Astrocyte (in vitro differentiated cells and primary cell): Measurements from ENCODE around the gene ADNP. TPM values are rescaled to one million over a fixed set of nuclear protein-coding genes. Genes with fewer than 3 reads are reported as not detected.

Experiments used
- DNase-seq: peaks from one replicate; pipeline ENCODE4 v3.0.0-alpha.2; 2010; ENCODE audit warnings: low read depth
- FAIRE-seq: peaks from 2 replicates; lab custom pipeline; 2011; peaks lifted over from hg19 to GRCh38; lab: Jason Lieb, UNC
- H2AFZ ChIP-seq: 2 replicates; pipeline ENCODE4 v1.6.0; 2012; ENCODE audit warnings: low read depth, low read length, inconsistent platforms
- H3K27ac ChIP-seq: 2 replicates; pipeline ENCODE4 v1.5.1; 2011; ENCODE audit warnings: low read depth, low read length, inconsistent platforms
- H3K27me3 ChIP-seq: 2 replicates; pipeline ENCODE4 v1.6.0; 2011; ENCODE audit warnings: low read length, inconsistent platforms; ENCODE audit not compliant: insufficient read depth
- H3K36me3 ChIP-seq: 2 replicates; pipeline ENCODE4 v1.5.1; 2011; ENCODE audit warnings: low read length, inconsistent platforms; ENCODE audit not compliant: insufficient read depth
- H3K4me1 ChIP-seq: 2 replicates; pipeline ENCODE4 v1.5.1; 2011; ENCODE audit warnings: low read length, inconsistent platforms; ENCODE audit not compliant: insufficient read depth
- H3K4me2 ChIP-seq: 2 replicates; pipeline ENCODE4 v1.6.0; 2012; ENCODE audit warnings: low read length, inconsistent platforms
- H3K4me3 ChIP-seq: 2 replicates; pipeline ENCODE4 v1.5.1; 2011; ENCODE audit warnings: low read depth, mild to moderate bottlenecking, low read length, inconsistent platforms; ENCODE audit not compliant: insufficient read depth
- H3K79me2 ChIP-seq: 2 replicates; pipeline ENCODE4 v1.6.0; 2012; ENCODE audit warnings: mild to moderate bottlenecking, low read length, inconsistent platforms; ENCODE audit not compliant: insufficient read depth
- H3K9ac ChIP-seq: 2 replicates; pipeline ENCODE4 v1.6.0; 2012; ENCODE audit warnings: mild to moderate bottlenecking, low read length, inconsistent platforms
- H3K9me3 ChIP-seq: 2 replicates; pipeline ENCODE4 v1.5.1; 2012; ENCODE audit warnings: low read depth, mild to moderate bottlenecking, low read length, inconsistent platforms; ENCODE audit not compliant: insufficient read depth
- H4K20me1 ChIP-seq: 2 replicates; pipeline ENCODE4 v1.6.0; 2012; ENCODE audit warnings: low read length, inconsistent platforms; ENCODE audit not compliant: insufficient read depth
- H3K27ac Mint-ChIP-seq: one replicate; pipeline ENCODE4 v1.8.0; 2021; ENCODE audit warnings: mild to moderate bottlenecking, mixed read lengths; ENCODE audit not compliant: unreplicated experiment
- H3K27me3 Mint-ChIP-seq: one replicate; pipeline ENCODE4 v1.8.0; 2021; ENCODE audit warnings: low read depth, mixed read lengths; ENCODE audit not compliant: unreplicated experiment
- H3K36me3 Mint-ChIP-seq: one replicate; pipeline ENCODE4 v1.8.0; 2021; ENCODE audit warnings: low read depth, mixed read lengths; ENCODE audit not compliant: unreplicated experiment
- H3K4me1 Mint-ChIP-seq: one replicate; pipeline ENCODE4 v1.8.0; 2021; ENCODE audit warnings: low read depth, mixed read lengths; ENCODE audit not compliant: unreplicated experiment
- H3K4me3 Mint-ChIP-seq: one replicate; pipeline ENCODE4 v1.8.0; 2021; ENCODE audit warnings: mild to moderate bottlenecking, moderate library complexity, mixed read lengths; ENCODE audit not compliant: unreplicated experiment
- H3K9me3 Mint-ChIP-seq: one replicate; pipeline ENCODE4 v1.8.0; 2021; ENCODE audit warnings: mild to moderate bottlenecking, mixed read lengths; ENCODE audit not compliant: unreplicated experiment
- EZH2 ChIP-seq: IDR thresholded peaks from 2 replicates; pipeline ENCODE4 v1.6.1; 2012; ENCODE audit warnings: mild to moderate bottlenecking, low read length, inconsistent platforms; ENCODE audit not compliant: insufficient read depth
- total RNA-seq: library from RNA; stranded (reverse); gene quantifications from 2 replicates; pipeline ENCODE4 v1.2.1, GENCODE V29; 2021
- TF ChIP-seq, protein P1 (sequence below): IDR thresholded peaks from 2 replicates; pipeline ENCODE4 v1.5.1; 2011; ENCODE audit warnings: low read depth, mild to moderate bottlenecking, inconsistent platforms, low read length, moderate library complexity; ENCODE audit not compliant: insufficient read depth

ADNP gene
- total RNA-seq, 1 donor from 2014 or later, result 72.1 TPM

DNA sequence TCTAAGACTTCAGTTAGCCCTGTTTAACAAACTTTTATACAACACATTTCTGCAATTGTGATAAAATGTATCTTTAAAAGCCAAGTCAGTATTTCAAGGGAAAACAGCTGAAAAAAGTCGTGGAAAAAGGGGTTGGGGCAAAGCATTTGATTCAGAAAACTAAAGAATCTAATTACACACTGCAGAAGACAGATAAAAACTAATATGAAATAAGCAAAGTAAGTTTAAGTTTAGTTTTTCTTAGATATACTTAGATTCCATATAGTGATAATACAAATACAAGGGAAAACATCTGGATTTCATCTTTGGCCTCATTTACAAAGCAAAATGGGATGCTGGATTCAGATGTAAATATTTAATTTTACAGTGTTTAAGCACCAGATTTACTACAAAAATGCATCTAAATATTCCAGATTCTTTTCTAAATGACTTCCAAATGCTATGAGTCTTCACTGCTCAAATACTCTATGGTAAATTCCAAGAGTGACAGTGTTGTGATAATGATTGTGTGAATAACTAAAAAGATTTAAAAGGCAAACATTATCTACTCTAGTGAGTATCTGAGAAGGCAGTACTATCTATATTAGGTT lies 1.5 kb upstream of the ADNP start:
- H3K27ac ChIP-seq, result no peak overlapping the region
- Mint-ChIP-seq H3K27ac (peak overlapping the region; percentile 69), H3K9me3 (no peaks in the 10 kb centered on the region), H3K4me3 (peak overlapping the region; percentile 73), H3K4me1 (peaks cover 15% of the 10 kb centered on the region), H3K27me3 (no peaks in the 10 kb centered on the region), H3K36me3 (peaks cover 14% of the 10 kb centered on the region)
- H3K27me3 ChIP-seq, result no peaks in the 10 kb centered on the region
- FAIRE-seq, result no peak
- H2AFZ ChIP-seq, result no peak overlapping the region
- TF ChIP-seq, protein P1, sequence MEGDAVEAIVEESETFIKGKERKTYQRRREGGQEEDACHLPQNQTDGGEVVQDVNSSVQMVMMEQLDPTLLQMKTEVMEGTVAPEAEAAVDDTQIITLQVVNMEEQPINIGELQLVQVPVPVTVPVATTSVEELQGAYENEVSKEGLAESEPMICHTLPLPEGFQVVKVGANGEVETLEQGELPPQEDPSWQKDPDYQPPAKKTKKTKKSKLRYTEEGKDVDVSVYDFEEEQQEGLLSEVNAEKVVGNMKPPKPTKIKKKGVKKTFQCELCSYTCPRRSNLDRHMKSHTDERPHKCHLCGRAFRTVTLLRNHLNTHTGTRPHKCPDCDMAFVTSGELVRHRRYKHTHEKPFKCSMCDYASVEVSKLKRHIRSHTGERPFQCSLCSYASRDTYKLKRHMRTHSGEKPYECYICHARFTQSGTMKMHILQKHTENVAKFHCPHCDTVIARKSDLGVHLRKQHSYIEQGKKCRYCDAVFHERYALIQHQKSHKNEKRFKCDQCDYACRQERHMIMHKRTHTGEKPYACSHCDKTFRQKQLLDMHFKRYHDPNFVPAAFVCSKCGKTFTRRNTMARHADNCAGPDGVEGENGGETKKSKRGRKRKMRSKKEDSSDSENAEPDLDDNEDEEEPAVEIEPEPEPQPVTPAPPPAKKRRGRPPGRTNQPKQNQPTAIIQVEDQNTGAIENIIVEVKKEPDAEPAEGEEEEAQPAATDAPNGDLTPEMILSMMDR, result no peak
- no peak for TF ChIP-seq EZH2
- no peak overlapping the region for H3K4me3 ChIP-seq
- H4K20me1 ChIP-seq, result peaks cover 22% of the 10 kb centered on the region
- peaks cover 17% of the 10 kb centered on the region for H3K4me1 ChIP-seq
- H3K4me2 ChIP-seq, result no peak overlapping the region
- no peak for DNase-seq
- no peaks in the 10 kb centered on the region for H3K9me3 ChIP-seq
- peaks cover 48% of the 10 kb centered on the region for H3K36me3 ChIP-seq
- peaks cover 31% of the 10 kb centered on the region for H3K79me2 ChIP-seq
- H3K9ac ChIP-seq, result no peak overlapping the region

DNA sequence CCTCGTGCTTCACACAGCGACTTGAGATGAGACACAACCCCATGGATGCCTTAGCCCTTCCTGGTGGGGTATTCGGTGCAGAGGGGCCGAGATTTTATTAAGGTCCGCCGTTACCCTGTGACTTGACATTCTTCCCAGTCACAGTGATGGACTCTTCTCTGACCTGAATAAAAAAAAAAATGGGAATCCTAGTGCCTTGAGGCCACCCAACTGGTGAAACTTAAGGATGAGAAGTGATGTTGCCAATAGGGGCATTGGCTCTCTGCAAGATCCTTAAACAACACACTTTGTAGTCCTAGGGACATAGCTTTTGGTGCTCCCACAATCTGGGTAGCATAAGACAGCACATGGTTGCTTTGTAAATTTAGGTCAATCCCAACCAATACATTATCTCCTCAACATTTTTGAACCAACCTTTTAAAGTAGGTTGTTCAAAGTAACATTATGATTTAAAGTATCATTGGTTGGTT lies 814 bp upstream of the ADNP start:
- Histone ChIP-seq H4K20me1 (peaks cover 30% of the 10 kb centered on the region), H3K4me1 (peaks cover 17% of the 10 kb centered on the region), H2AFZ (peak overlapping the region; percentile 42), H3K4me2 (peak overlapping the region; percentile 87), H3K9ac (peak overlapping the region; percentile 82), H3K27me3 (no peaks in the 10 kb centered on the region), H3K27ac (peak overlapping the region; percentile 93), H3K9me3 (no peaks in the 10 kb centered on the region), H3K79me2 (peaks cover 39% of the 10 kb centered on the region), H3K36me3 (peaks cover 52% of the 10 kb centered on the region), H3K4me3 (no peak overlapping the region)
- DNase-seq (no peak), FAIRE-seq (no peak)
- no peaks in the 10 kb centered on the region for H3K27me3 Mint-ChIP-seq
- H3K9me3 Mint-ChIP-seq, result no peaks in the 10 kb centered on the region
- H3K4me1 Mint-ChIP-seq, result peaks cover 15% of the 10 kb centered on the region
- H3K36me3 Mint-ChIP-seq, result peaks cover 14% of the 10 kb centered on the region
- no peak for TF ChIP-seq EZH2
- TF ChIP-seq, protein P1, result no peak
- peak overlapping the region; percentile 73 for H3K4me3 Mint-ChIP-seq
- peak overlapping the region; percentile 69 for H3K27ac Mint-ChIP-seq

DNA sequence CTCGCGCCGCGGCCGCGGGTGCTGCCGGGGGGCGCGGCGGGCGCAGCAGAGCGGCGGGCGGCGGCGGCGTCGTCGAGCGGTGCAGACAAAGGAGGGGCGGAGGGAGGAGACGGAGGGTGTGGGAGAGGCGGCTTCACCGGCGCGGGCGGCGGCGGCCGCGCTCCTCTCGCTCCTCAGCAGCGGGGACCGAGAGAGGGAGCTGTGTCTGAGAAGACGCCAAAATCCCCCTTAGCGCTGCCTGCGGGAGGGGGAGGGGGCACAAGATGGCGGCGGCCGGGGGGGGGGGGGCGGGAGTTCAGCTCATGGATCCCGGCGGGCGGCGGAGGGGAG lies 296 bp downstream of the ADNP start:
- H3K9me3 ChIP-seq, result no peaks in the 10 kb centered on the region
- peak overlapping the region; percentile 93 for H3K27ac ChIP-seq
- no peaks in the 10 kb centered on the region for H3K9me3 Mint-ChIP-seq
- peaks cover 48% of the 10 kb centered on the region for H3K36me3 ChIP-seq
- FAIRE-seq (no peak), DNase-seq (no peak)
- H3K27me3 Mint-ChIP-seq, result no peaks in the 10 kb centered on the region
- no peak overlapping the region for H2AFZ ChIP-seq
- H3K4me3 Mint-ChIP-seq, result peak overlapping the region; percentile 83
- no peak for TF ChIP-seq EZH2
- TF ChIP-seq, protein P1, result no peak
- peaks cover 50% of the 10 kb centered on the region for H3K79me2 ChIP-seq
- H3K4me2 ChIP-seq, result peak overlapping the region; percentile 87
- H3K4me1 ChIP-seq, result peaks cover 17% of the 10 kb centered on the region
- H3K4me1 Mint-ChIP-seq, result peaks cover 17% of the 10 kb centered on the region
- peaks cover 9% of the 10 kb centered on the region for H3K36me3 Mint-ChIP-seq
- H3K27me3 ChIP-seq, result no peaks in the 10 kb centered on the region
- peak overlapping the region; percentile 53 for H3K4me3 ChIP-seq
- H4K20me1 ChIP-seq, result peaks cover 37% of the 10 kb centered on the region
- H3K9ac ChIP-seq, result peak overlapping the region; percentile 82
- H3K27ac Mint-ChIP-seq, result peak overlapping the region; percentile 85
